Measurements from ENCODE around the gene UBL7. TPM values are rescaled to one million over a fixed set of nuclear protein-coding genes. Genes with fewer than 3 reads are reported as not detected.

UBL7 gene
- total and polyA plus RNA-seq, 8 donors: 16.0 to 30.2 (median 19.1) TPM

DNA sequence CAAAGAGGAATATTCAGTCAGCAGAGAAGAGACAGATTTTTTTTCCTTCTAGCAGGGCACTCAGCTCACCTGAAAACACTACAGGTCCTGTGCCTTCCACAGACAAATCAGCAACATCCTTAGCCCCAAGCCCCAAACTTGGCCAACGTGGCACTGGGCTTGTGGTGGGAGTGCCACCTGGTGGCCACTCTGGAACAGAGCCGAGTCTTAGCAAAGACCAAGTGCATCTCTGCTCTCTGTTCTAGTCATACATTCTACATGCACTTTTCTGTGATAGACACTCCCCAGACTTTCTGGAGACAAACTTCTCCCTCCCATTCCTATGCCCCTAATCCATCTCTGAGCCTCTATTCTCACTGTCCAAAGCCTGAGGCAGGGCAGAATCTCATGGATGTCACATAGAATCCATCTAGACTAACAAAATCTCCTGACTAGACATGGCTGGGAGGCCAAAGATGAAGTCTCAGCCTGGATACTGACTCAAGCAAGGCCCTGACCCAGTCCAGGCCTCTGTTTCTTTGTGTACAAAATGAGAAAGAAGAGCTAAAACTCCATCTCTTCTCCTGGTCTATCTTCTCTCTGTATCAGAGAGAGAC is 22.1 kb downstream of the UBL7 start:
- intact Hi-C loops (cut with DNase I): loop anchor here in 2 of 3 donors (5.0 kb wide), 1 partner anchor 57 kb away; no protein-coding TSS in a partner anchor
- no peaks in the 10 kb centered on the region for H3K27me3 ChIP-seq
- H3K4me1 ChIP-seq: peaks cover 0 to 4% (median 0%) of the 10 kb centered on the region in 3 donors
- no peaks in the 10 kb centered on the region for H3K36me3 ChIP-seq
- 0 to 1% methylated on average over 2 of the region's 2 CpGs for WGBS, 2 donors
- ATAC-seq (peak; percentile 73 to 85 (median 82)), DNase-seq (peak in 5 of 6 donors; percentile 32 to 80 (median 70)), FAIRE-seq (no peak)
- no peak overlapping the region for H3K4me3 ChIP-seq
- no peaks in the 10 kb centered on the region for H3K9me3 ChIP-seq
- TF ChIP-seq, protein P1, sequence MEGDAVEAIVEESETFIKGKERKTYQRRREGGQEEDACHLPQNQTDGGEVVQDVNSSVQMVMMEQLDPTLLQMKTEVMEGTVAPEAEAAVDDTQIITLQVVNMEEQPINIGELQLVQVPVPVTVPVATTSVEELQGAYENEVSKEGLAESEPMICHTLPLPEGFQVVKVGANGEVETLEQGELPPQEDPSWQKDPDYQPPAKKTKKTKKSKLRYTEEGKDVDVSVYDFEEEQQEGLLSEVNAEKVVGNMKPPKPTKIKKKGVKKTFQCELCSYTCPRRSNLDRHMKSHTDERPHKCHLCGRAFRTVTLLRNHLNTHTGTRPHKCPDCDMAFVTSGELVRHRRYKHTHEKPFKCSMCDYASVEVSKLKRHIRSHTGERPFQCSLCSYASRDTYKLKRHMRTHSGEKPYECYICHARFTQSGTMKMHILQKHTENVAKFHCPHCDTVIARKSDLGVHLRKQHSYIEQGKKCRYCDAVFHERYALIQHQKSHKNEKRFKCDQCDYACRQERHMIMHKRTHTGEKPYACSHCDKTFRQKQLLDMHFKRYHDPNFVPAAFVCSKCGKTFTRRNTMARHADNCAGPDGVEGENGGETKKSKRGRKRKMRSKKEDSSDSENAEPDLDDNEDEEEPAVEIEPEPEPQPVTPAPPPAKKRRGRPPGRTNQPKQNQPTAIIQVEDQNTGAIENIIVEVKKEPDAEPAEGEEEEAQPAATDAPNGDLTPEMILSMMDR (IDR thresholded peaks at IDR 0.05): peak; percentile 72 to 91 (median 84)
- no peak overlapping the region for H3K27ac ChIP-seq

DNA sequence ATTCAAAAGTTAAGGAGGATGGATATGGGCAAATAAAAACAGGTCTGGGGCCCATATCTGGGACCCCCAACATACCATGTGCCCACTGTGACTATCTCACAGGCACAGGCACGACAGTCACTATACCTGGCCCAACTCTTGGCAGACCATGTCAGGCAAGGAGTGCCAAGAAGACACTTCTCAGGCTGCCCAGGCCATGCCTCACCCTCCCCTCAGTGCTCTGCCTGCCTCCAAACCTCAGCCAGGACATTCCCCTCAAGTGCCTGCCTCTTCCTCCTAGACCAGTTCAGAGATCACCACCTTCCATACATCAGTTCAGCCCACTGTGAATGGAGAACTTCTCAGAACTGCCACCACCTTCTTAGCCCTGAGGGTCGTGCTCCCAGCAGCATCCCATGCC is 22.8 kb downstream of the UBL7 start:
- TF ChIP-seq, protein P1 (IDR thresholded peaks at IDR 0.05): no peak
- H3K27ac ChIP-seq: no peak overlapping the region
- H3K27me3 ChIP-seq: no peaks in the 10 kb centered on the region
- ATAC-seq: no peak
- no peak overlapping the region for H3K4me3 ChIP-seq
- 47 to 50% methylated on average over 2 of the region's 2 CpGs for WGBS, 2 donors
- FAIRE-seq: no peak
- no peak for DNase-seq
- H3K9me3 ChIP-seq: no peaks in the 10 kb centered on the region
- no peaks in the 10 kb centered on the region for H3K36me3 ChIP-seq
- H3K4me1 ChIP-seq: peaks cover 0 to 4% (median 1%) of the 10 kb centered on the region in 3 donors
- intact Hi-C loops (cut with DNase I): loop anchor here in 2 of 3 donors (5.0 kb wide), 1 partner anchor 56 kb away; no protein-coding TSS in a partner anchor

DNA sequence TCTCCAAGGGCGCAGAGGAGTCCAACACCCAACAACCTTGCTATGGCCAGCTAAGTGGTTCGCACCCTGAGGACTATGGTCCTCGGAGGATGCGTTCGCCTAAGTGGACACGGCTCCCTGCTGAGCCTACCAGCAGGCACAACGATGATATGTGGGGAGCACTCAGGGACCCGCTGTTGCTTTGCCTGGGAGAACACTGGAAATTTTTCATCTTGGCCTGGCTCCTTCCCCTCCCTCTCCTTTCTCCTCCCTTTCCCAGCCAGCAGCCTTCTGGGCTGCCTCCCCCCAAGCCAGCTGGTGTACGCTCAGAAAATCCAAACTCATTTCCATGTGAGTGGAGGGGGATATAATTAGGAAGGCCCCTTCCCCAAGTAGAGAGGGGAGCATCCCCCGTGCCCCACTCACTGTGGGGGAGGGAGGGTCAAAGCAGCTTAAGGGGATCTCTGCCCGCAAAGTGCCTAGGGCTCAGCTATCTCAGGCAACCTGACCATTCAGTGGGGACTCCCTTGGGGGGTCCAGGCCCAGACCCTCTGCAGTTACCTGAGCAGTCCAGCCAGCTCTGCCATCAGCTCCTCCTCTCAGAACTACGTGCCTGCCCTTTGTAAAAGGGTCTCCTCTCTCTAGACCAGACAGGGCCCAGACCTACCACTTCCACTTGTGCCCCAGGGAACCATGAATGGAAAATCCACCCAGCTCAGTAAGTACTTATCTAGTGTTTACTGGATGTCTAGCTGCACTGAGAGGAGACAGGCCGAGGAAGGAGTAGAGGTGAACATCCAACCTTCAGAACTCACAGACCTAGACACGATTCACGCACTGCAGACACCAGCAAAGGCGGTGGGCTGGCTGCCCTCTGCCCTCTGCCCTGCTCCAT is 26.5 kb downstream of the UBL7 start:
- TF ChIP-seq, protein P1 (IDR thresholded peaks at IDR 0.05): no peak
- ATAC-seq (peak in 1 of 4 donors; percentile 4), DNase-seq (no peak), FAIRE-seq (no peak)
- Histone ChIP-seq H3K36me3 (no peaks in the 10 kb centered on the region), H3K27ac (no peak overlapping the region), H3K9me3 (no peaks in the 10 kb centered on the region), H3K4me3 (peak overlapping the region in 3 of 4 donors; percentile 51 to 80 (median 67)), H3K4me1 (peaks cover 5 to 13% (median 10%) of the 10 kb centered on the region in 3 donors), H3K27me3 (no peaks in the 10 kb centered on the region)
- WGBS, 2 donors: 84 to 86% methylated on average over 16 of the region's 16 CpGs
- intact Hi-C loops (cut with DNase I): loop anchor here in 2 of 3 donors (5.0 kb wide), 1 partner anchor 52 kb away; no protein-coding TSS in a partner anchor

DNA sequence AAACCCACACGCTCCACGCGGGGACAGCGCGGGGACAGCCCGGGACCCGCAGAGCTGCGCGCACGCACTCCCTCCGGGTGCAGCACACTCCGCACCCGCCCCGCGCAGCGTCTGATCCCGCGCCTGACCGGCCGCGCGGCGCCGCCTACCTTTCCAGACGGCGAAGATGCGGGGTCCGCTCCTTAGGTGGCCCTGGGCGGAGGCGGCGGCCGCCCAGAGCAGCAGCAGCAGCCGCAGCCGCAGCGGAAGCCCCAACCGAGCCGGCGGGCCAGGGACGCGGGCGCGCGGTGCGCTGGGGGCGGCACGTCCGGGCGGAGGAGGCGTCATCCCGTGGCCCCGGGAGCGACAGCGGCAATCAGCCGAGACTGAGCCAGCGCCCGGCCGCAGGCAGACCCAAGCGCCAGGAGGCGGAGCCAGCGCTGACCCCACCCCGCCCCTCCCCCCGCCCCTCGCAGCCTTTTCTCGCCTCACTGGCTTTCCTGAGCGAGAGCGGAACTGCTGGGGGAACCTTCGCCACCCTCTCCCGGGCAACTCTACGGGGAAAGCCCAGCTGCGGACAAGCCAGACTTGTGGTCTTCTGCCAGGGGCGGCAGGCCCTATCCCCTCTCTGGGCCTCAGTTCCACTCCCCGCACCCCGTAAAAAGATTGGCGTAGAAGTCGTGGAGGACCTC is 27.2 kb downstream of the UBL7 start, which contains the start of gene SEMA7A:
Gene SEMA7A (minus strand): TSS at position 367 of the 671 bp plus-strand sequence. CDS start 40 bp downstream, at position 327.
- intact Hi-C loops (cut with DNase I): no loop called here
- H3K9me3 ChIP-seq: no peaks in the 10 kb centered on the region
- peak; percentile 86 to 94 (median 92) for ATAC-seq
- no peak for FAIRE-seq
- 4 to 5% methylated on average over 36 to 75 of the region's 75 CpGs for WGBS, 2 donors
- TF ChIP-seq, protein P1 (IDR thresholded peaks at IDR 0.05): no peak
- no peaks in the 10 kb centered on the region for H3K36me3 ChIP-seq
- peaks cover 5 to 13% (median 10%) of the 10 kb centered on the region in 3 donors for H3K4me1 ChIP-seq
- peak within 1 kb of the TSS; percentile 51 to 80 (median 64) for H3K4me3 ChIP-seq
- H3K27me3 ChIP-seq: no peaks in the 10 kb centered on the region
- peak; percentile 72 to 88 (median 80) for DNase-seq
- no peak within 1 kb of the TSS for H3K27ac ChIP-seq
